IPS-18c (cell line): ENCODE results near the gene YEATS2.
"Not testable (repeated sequence)": the region's sequence is repeated elsewhere in the genome, so short reads cannot be mapped to it uniquely, and the experiment has no call there.

Experiments used
- H3K4me3 ChIP-seq: 2 replicates; pipeline ENCODE4 v1.7.0; 2013; ENCODE audit warnings: low read depth, mild to moderate bottlenecking, low read length, moderate library complexity; ENCODE audit not compliant: insufficient read depth
- H3K9me3 ChIP-seq: one replicate; pipeline ENCODE4 v1.6.1; 2013; ENCODE audit warnings: mild to moderate bottlenecking, low read length, moderate library complexity; ENCODE audit not compliant: control insufficient read depth, insufficient read depth

The YEATS2 gene

DNA sequence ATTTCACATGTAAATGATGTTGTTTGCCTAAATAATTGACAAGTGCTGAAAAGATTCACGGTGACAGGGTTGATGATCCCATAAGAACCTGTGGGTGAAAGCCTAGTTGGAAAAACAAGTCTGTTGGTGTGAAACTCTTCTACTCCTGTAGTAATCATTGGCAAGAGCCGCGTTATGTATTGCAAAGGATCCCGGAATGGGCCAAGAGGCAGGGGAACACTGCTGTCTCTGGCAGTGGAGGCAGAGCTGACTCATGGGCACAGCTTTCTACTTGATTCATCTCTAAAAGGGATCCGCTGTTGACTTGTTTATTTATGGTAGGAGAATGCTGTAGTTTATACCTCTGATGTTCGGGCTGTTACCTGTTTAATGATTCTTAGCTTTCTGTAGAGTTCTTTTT is 64.7 kb downstream of the YEATS2 start:
- no peak overlapping the region for H3K4me3 ChIP-seq

DNA sequence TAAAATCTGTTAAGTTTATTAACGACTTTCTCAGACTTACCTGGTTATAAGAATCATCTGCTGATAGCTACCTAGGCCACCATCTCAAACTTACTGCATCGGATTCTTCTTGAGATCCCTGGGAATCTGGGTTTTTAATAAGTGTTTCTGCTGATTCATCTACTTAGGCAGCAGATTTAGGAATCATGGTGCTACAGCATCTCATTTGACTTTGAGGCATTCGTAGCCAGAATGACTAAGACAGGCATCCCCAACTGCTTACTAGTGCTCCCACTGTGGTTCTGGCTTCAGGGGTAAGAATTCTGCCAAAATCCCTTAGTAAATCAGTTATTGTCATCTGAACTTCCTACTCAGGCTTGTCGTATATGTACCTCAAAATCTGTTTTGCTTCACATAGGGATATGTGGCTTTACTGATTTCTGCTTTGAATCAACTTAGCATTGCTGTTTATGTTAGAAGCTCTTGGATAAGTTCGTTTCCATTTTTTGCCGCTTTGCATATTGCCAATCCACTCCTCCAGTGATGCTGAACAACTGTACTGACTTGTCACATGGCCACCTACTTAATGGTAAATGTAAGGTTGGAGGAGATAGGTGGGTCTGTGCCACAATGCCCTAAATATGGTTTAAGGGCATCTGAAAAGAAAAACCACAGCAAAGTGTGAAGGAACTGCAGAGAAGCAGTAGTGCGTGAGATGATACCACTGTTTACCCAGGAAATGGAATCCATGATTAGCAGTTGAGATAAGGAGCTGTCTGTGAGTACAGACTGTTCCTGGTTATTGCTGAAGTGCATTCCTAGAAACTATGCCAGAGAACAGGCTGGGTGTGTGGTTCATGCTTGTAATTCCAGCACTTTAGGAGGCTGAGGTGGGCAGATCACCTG is 67.5 kb downstream of the YEATS2 start:
- Histone ChIP-seq H3K9me3 (no peaks in the 10 kb centered on the region), H3K4me3 (no peak overlapping the region)

More for the DNA sequence above, 64.7 kb downstream of the YEATS2 start:
- no peaks in the 10 kb centered on the region for H3K9me3 ChIP-seq

DNA sequence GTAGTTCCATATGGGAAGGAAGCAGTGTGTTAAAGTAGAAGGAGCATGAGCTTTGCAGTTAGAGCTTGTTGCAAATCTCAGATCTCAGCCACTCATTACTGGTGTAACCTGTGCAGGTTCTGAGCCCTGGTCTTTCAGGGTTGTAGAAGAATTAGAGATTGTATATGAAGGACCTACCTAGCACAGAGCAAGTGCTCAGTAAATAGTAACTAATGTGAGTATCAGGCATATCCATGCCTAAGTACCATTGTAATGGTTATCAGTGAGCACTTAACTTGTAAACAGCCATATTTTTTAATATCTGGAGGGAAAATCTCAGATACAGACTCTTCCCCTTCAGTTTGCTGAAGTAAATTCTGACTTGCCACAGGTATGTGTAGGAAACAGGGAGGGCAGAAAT is 68.5 kb downstream of the YEATS2 start:
- no peak overlapping the region for H3K4me3 ChIP-seq
- no peaks in the 10 kb centered on the region for H3K9me3 ChIP-seq

DNA sequence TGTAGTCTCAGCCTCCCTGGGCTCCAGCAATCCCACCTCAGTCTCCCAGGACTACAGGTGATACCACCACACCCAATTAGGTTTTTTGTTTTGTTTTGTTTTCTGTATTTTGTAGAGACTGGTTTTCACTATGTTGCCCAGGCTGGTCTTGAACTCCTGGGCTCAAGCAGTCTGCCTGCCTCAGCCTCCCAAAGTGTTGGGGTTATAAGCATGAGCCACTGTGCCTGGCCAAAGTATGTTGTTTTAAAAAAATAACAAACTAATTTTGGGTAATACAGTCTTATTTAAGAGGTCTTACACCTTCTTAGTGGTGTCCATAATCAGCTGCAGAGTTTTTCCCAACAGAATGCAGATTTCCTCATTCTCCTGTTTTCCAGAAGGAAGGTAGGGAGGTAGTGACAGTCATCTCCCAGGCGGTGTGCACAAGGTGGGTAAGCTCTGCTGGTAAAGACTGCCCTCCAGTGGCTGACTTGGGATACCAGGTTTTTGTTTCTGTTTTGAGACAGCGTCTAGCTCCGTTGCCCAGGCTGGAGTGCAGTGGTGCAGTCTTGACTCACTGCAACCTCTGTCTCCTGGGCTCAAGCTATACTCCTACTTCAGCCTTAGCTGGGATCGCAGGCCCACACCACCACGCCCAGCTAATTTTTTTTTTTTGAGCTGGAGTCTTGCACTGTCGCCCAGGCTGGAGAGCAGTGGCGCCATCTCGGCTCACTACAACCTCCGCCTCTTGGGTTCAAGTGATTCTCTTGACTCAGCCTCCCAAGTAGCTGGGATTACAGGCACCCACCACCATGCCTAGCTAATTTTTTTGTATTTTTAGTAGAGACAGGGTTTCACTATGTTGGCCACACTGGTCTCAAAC is 69.4 kb downstream of the YEATS2 start:
- Histone ChIP-seq H3K4me3 (no peak overlapping the region), H3K9me3 (no peaks in the 10 kb centered on the region)

DNA sequence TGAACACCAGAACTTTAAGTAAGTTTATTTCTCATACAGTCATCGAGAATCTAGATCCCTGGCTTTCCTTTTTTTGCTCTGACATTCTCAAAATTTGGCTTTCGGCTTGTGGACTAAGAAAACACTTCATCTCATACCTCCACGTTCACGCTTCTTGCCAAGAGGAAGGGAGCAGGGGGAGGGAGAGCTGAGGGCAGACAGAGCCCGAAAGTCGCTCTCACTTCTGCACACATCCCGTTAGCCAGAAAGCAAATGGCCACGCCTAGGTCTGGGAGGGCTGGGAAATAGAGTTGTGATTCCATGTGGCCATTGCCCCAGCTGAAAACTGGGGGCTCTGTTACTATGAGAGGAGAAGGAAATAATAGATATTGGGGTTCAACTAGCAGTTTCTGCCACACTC is 70.5 kb downstream of the YEATS2 start:
- H3K4me3 ChIP-seq: no peak overlapping the region
- no peaks in the 10 kb centered on the region for H3K9me3 ChIP-seq

DNA sequence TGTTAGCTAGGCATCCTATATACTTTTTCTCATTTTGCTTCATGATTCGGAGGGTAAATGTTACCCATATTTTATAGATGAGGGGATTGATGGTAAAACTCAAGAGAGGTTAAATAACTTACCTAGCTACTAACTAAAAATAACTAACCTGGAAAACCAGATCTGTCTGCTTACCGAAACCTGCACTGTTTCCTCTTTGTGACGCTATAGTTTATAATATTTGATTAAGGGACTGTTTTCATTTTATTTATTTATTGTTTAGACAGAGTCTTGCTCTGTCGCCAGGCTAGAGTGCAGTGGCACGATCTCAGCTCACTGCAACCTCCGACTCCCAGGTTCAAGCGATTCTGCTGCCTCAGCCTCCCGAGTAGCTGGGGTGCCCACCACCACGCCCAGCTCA is 71.9 kb downstream of the YEATS2 start:
- Histone ChIP-seq H3K9me3 (no peaks in the 10 kb centered on the region), H3K4me3 (no peak overlapping the region)

DNA sequence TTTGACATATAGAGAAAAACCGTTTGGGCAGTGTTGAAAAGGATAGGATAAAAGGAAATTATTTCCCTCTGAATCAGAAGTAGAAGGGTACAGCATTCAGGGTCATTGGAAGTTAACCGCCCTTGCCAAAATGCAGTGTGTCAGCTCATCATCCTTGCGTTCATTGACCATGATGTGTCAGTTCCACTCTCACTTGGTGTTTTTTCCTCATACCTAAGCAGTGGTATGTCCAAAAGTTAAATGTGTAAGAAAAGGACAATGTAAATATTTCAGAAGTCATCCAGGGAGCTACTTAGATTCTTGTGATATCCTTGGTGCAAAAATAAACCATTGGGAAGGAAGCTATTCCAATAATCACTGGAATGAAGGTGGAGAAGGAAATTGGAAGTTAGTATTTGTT is 77.0 kb downstream of the YEATS2 start:
- H3K4me3 ChIP-seq: no peak overlapping the region
- H3K9me3 ChIP-seq: peaks cover 2% of the 10 kb centered on the region

DNA sequence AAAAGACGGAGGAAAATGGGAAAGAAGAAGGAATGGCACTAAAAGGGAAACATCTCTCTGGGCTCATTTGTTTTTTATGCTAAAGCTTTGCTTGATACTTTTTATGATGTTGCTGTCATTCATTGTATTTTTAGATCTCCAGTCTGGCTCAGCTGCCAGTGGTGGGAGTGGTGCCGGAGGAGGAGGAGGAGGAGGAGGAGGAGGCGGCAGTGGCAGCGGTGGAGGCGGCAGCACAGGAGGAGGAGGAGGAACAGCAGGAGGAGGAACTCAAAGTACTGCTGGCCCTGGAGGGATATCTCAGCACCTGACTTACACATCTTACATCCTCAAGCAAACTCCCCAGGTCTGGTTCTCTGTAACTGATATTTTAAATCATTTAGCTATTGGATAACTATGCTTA is 78.2 kb downstream of the YEATS2 start:
- Histone ChIP-seq H3K9me3 (peaks cover 2% of the 10 kb centered on the region), H3K4me3 (no peak overlapping the region)

DNA sequence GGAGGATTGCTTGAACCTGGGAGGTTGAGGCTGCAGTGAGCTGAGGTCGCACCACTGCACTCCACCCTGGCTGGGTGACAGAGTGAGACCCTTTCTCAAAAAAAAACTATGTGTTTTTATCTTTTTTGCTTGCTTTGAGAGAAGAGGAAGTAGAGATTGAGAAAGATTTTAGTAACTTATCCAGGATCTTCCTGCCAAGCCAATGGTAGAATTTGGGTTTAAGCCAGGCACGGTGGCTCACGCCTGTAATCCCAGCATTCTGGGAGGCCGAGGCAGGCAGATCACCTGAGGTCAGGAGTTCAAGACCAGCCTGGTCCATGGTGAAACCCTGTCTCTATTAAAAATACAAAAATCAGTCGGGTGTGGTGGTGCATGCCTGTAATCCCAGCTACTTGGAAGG is 78.9 kb downstream of the YEATS2 start:
- H3K9me3 ChIP-seq, H3K4me3 ChIP-seq: not testable (repeated sequence)

DNA sequence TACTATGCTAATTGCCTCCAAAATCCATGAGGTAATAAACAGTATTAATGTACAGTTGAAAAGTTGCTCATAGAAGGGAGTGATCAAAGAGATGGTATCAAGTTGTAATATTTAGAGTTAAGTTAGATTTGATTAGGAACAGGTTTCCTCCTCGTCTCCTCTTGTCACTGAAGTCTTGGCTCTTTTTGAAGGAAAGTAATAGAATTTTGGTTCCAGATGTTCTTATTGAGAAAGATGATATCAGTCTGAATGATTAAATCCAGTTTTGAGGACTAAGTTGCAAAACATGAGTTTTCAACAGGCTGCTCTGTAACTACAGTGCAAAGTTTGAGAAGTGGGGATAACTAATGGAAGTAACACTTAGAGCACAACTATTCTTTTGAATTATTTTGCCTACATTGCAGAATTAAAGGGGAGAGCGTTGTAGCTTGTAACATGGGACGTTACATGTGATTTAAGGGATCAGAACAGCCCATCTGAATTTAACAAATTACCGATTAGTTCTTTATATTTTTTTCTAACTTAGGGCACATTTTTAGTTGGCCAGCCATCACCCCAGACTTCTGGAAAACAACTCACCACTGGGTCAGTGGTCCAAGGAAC is 79.5 kb downstream of the YEATS2 start:
- no peak overlapping the region for H3K4me3 ChIP-seq
- peaks cover 2% of the 10 kb centered on the region for H3K9me3 ChIP-seq

DNA sequence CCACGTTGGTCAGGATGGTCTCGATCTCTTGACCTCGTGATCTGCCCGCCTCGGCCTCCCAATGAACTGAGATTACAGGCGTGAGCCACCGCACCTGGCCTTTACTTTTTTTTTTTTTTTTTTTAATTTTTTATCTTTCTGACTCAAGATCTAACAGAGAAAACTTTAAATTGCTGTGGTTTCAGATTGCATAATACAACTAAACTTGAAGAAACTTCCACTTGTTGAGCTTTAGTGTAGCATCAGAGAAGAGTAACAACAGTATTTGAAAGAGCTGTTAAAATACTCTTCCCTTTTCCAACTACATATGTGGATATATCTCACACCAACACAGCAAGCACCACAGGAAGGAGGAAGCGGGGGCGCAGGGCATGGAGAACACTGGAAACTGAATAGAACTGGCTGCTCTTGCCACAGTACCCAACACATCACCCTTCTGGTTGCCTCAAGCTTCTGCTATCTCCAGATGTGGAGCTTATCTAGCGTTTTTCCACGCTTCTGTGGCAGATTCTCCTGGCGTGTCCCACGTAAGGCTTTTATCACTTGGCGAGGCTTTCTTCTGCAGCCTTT is 82.4 kb downstream of the YEATS2 start:
- Histone ChIP-seq H3K9me3 (peaks cover 2% of the 10 kb centered on the region), H3K4me3 (no peak overlapping the region)

DNA sequence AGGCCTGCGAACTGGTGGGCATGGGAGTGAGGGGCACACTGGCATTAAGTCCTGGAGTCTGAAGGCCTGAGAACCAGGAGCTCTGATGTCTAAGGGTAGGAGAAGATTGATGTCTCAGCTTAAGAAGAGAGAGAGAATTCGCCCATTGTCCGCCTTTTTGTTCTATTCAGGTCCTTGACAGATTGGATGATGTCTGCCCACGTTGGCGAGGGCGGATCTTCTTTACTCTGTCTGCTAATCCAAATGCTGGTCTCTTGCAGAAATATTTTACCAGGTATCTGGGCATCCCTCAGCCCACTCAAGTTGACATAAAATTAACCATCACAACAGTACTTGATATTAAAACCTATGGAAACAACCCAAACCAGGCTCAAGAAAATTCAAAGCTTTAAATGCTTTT is 83.6 kb downstream of the YEATS2 start:
- Histone ChIP-seq H3K9me3 (peaks cover 2% of the 10 kb centered on the region), H3K4me3 (no peak overlapping the region)

DNA sequence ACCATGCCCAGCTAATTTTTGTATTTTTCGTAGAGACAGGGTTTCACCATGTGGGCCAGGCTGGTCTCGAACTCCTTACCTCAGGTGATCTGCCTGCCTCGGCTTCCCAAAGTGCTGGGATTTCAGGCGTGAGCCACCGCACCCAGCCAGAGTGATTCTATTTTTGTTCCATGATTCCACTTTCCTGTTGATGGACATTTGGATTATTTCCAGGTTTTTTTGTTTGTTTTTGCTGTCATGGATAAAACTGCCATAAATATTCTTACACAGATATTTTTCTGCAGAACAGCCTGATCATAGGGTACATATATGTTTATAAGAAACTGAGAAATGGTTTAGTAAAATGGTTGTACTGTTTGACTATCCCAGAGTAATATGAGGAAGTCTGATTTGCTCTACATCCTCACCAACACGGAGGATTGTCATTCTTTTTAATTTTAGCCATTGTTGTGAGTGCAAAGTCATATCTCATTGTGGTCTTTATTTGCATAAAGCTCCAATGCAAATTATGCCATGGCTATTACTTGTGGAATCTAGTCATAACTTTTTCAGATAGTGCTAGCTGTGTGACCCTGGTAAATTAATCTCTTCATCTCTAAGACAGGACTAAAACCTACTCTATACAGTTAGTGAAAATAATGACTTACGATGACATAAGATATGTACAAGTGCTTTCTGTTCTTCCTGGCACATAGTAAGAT is 85.1 kb downstream of the YEATS2 start:
- H3K9me3 ChIP-seq: peaks cover 2% of the 10 kb centered on the region

DNA sequence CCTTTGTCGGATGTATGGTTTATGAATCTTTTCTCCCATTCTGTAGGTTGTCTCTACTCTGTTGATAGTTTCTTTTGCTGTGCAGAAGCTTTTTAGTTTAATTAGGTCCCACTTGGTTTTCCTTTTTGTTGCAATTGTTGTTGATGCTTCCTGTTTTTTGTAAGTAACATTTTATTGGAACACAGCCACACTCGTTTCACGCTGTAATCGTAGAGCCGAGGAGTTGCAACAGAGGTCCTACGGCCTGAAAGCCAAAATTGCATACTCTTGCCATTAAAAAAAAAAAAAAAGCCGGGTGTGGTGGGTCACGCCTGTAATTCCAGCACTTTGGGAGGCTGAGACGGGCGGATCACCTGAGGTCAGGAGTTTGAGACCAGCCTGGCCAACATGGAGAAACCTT is 86.9 kb downstream of the YEATS2 start:
- H3K4me3 ChIP-seq, H3K9me3 ChIP-seq: not testable (repeated sequence)

More for the DNA sequence above, 85.1 kb downstream of the YEATS2 start:
- no peak overlapping the region for H3K4me3 ChIP-seq

DNA sequence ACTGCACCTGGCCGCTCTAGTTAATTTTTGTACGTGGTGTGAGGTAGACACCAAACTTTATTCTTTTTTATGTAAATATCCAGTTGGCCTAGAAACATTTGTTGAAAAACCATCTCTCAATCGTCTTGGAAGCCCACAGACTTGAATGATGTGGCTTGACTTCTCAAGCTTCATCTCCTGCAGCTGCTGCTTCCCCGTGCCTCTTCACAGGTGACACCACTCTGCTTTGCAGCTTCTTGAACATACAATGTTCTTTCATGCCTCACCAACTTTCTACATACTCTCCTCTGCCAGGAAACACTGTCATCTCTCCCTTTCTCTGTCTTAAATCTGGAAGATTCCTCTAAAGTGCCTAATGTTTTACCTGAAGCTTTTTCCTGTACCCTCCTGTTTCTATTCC is 92.2 kb downstream of the YEATS2 start:
- H3K4me3 ChIP-seq: no peak overlapping the region

DNA sequence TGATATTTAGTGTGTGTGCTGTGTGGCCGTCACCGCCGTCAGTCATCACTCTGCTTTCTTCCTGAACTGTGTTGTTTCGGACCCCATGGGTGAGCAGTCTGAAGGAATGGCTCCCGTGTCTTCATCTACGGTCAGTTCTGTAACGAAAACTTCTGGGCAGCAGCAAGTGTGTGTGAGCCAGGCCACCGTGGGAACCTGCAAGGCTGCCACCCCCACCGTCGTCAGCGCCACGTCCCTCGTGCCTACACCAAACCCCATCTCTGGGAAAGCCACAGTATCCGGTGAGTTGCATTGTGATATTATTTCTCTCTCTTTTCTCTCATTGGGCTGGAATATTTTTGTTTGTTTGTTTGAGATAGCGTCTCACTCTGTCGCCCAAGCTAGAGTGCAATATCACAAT is 93.1 kb downstream of the YEATS2 start:
- no peaks in the 10 kb centered on the region for H3K9me3 ChIP-seq
- no peak overlapping the region for H3K4me3 ChIP-seq

More for the DNA sequence above, 92.2 kb downstream of the YEATS2 start:
- no peaks in the 10 kb centered on the region for H3K9me3 ChIP-seq

DNA sequence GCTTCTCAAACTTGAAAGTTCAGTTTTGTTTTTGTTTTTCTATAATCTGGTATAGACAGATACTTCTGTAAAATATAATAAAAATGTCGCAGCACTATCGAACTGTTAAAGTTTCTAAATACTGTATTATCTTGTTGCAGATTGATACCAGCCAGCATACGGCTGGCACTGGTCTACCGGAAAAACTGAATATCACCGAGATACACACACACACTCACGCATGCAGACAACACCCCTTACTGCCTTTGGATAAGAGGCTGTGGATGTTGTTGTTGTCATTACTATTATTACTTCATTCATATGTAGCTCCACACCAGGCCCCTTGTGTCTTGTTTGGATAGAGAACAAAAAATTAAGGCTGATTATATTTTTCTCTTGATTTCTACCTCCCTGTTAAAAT is 95.4 kb downstream of the YEATS2 start:
- Histone ChIP-seq H3K4me3 (no peak overlapping the region), H3K9me3 (no peaks in the 10 kb centered on the region)
